CD8-positive, alpha-beta memory T cell (primary cell): ENCODE results near the gene CAP2. TPM values are rescaled to one million over a fixed set of nuclear protein-coding genes. Genes with fewer than 3 reads are reported as not detected.

ENCODE experiments used
- CTCF ChIA-PET: fragments of 350-600 bp; sonication (Branson Sonifier 250); formaldehyde crosslinking; loops from one replicate; lab custom pipeline; 2021; ENCODE audit warnings: antibody characterized with exemption; lab: Charles Lee
- POLR2A ChIA-PET: fragments of 350-600 bp; sonication (Branson Sonifier 250); formaldehyde crosslinking; loops from one replicate; lab custom pipeline; 2021; ENCODE audit warnings: antibody characterized with exemption; lab: Charles Lee
- DNase-seq, 5 donors: peaks; one replicate each; pipeline versions ENCODE4 v3.0.0 to v3.0.0-alpha.2; 2020 to 2022; ENCODE audit warnings: mixed read lengths in 1 of 5
- H3K27ac ChIP-seq: one replicate; pipeline ENCODE4 v1.7.0; 2013; ENCODE audit warnings: low read depth, mild to moderate bottlenecking, low read length, moderate library complexity
- H3K27me3 ChIP-seq: 2 replicates; pipeline ENCODE4 v1.7.0; 2013; ENCODE audit warnings: low read length, mild to moderate bottlenecking; ENCODE audit not compliant: insufficient read depth, poor library complexity, severe bottlenecking
- H3K36me3 ChIP-seq: 2 replicates; pipeline ENCODE4 v1.7.0; 2013; ENCODE audit warnings: mild to moderate bottlenecking, low read length, moderate library complexity; ENCODE audit not compliant: insufficient read depth
- H3K4me1 ChIP-seq: 2 replicates; pipeline ENCODE4 v1.7.0; 2013; ENCODE audit warnings: mild to moderate bottlenecking, low read length, moderate library complexity; ENCODE audit not compliant: insufficient read depth
- H3K4me3 ChIP-seq: 2 replicates; pipeline ENCODE4 v1.7.0; 2013; ENCODE audit warnings: mild to moderate bottlenecking, low read length
- H3K9me3 ChIP-seq: 2 replicates; pipeline ENCODE4 v1.7.0; 2013; ENCODE audit warnings: mild to moderate bottlenecking, low read length
- H3K27ac Mint-ChIP-seq, 8 donors: one replicate each; pipeline ENCODE4 v1.8.0; 2020 to 2021; ENCODE audit warnings: mixed read lengths in 8 of 8, mild to moderate bottlenecking in 6 of 8, inconsistent platforms in 3 of 8, moderate library complexity in 3 of 8
- H3K27me3 Mint-ChIP-seq, 2 donors: one replicate each; pipeline ENCODE4 v1.8.0; 2020 to 2021; ENCODE audit warnings: mixed read lengths in 2 of 2, mild to moderate bottlenecking in 1 of 2, moderate library complexity in 1 of 2
- H3K36me3 Mint-ChIP-seq, 3 donors: one replicate each; pipeline ENCODE4 v1.8.0; 2020 to 2021; ENCODE audit warnings: mixed read lengths in 3 of 3, inconsistent platforms in 1 of 3, mild to moderate bottlenecking in 1 of 3
- H3K4me1 Mint-ChIP-seq, 3 donors: one replicate each; pipeline ENCODE4 v1.8.0; 2020 to 2021; ENCODE audit warnings: mixed read lengths in 3 of 3, inconsistent platforms in 1 of 3, mild to moderate bottlenecking in 1 of 3
- H3K4me3 Mint-ChIP-seq, 7 donors: one replicate each; pipeline ENCODE4 v1.8.0; 2020 to 2021; ENCODE audit warnings: mixed read lengths in 7 of 7, mild to moderate bottlenecking in 6 of 7, moderate library complexity in 4 of 7, inconsistent platforms in 2 of 7
- H3K9me3 Mint-ChIP-seq, 5 donors: one replicate each; pipeline ENCODE4 v1.8.0; 2020 to 2022; ENCODE audit warnings: mixed read lengths in 5 of 5, mild to moderate bottlenecking in 3 of 5, moderate library complexity in 2 of 5, inconsistent platforms in 1 of 5
- polyA plus RNA-seq: library from polyadenylated mRNA; unstranded; fragments of 300-500 nt; fragmentation: Illumina TruSeq; gene quantifications from one replicate; pipeline ENCODE4 v1.2.3, GENCODE V29; 2021
- total RNA-seq, 2 experiments: library from RNA; stranded (reverse); gene quantifications; one replicate each; pipeline ENCODE4 v1.2.3, GENCODE V29; 2021

CAP2 gene
- total and polyA plus RNA-seq, 3 experiments from 2014 or later = 1.0 TPM; not detected in 2

DNA sequence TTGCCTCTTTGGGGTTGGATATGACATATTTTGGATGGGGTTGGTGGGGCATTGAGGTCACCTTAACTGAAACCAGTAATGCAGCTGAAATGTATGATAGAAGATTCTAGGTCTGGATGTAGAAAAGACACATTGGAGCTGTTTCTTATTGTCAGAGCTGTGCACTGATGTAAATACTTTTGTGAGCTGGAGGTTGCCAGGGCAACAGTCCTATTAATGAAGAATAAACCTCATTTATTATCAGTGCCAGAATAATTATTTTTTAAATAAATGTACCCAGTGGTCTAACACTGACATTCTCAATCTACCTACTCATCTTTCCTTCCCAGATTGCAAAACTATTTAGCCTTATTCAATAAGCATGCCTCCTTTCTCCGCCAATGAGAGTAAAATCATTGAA is 57.0 kb downstream of the CAP2 start:
- Mint-ChIP-seq H3K27ac (no peak overlapping the region), H3K4me1 (no peaks in the 10 kb centered on the region), H3K4me3 (no peak overlapping the region), H3K27me3 (peaks cover 2 to 20% of the 10 kb centered on the region in 2 donors), H3K9me3 (no peaks in the 10 kb centered on the region), H3K36me3 (no peaks in the 10 kb centered on the region)
- Histone ChIP-seq H3K9me3 (no peaks in the 10 kb centered on the region), H3K27me3 (no peaks in the 10 kb centered on the region), H3K4me3 (no peak overlapping the region), H3K27ac (no peak overlapping the region), H3K4me1 (no peaks in the 10 kb centered on the region), H3K36me3 (no peaks in the 10 kb centered on the region)
- no peak for DNase-seq
- ChIA-PET POLR2A (no interaction called here), CTCF (no interaction called here)

DNA sequence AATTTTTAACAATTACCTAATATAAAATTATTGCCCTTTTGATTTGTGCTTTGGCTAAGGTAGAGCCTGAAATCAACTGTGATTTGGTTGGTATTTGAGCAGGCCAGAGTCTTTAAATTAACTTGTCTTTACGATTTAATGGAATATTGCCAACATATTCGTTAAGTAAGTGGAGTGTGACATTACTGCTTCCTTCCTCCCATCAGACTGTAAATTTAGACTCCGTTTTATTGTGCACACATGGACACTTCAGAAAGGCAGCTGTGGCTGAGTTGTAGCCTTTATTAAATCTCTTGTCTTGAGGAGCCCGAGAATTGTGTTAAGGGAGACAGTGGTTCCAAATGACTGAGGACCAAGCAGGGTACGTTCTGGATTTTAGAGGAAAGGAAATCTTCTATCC is 57.4 kb downstream of the CAP2 start:
- CTCF ChIA-PET = no interaction called here
- no peak overlapping the region for H3K4me3 Mint-ChIP-seq
- POLR2A ChIA-PET = no interaction called here

DNA sequence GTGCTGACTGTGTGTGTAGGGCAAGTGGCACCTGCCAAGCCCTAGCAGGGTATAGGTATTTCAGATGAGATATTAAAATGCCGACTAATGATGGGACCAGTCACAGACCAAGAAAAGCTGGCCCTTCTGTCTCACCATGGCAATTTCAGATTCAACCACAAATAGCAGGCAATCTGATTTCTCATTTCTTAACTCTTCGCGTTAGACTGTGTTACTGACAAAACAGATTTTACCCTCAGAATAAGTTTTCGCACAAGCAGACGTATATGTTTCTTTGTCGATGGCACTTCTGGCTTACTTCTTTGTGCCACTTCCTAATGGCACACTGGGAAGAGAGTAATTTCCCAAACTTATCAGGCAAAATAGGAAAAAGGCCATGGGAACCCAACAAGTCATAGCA is 58.7 kb downstream of the CAP2 start:
- DNase-seq = no peak
- H3K4me1 Mint-ChIP-seq = no peaks in the 10 kb centered on the region
- peaks cover 9 to 29% of the 10 kb centered on the region in 2 donors for H3K27me3 Mint-ChIP-seq
- H3K9me3 Mint-ChIP-seq = no peaks in the 10 kb centered on the region
- Histone ChIP-seq H3K27ac (no peak overlapping the region), H3K9me3 (no peaks in the 10 kb centered on the region), H3K4me1 (no peaks in the 10 kb centered on the region), H3K27me3 (no peaks in the 10 kb centered on the region), H3K4me3 (no peak overlapping the region), H3K36me3 (no peaks in the 10 kb centered on the region)
- no peak overlapping the region for H3K27ac Mint-ChIP-seq
- CTCF ChIA-PET = no interaction called here
- POLR2A ChIA-PET = no interaction called here
- H3K36me3 Mint-ChIP-seq = no peaks in the 10 kb centered on the region
- H3K4me3 Mint-ChIP-seq = no peak overlapping the region

More for the DNA sequence above, 57.4 kb downstream of the CAP2 start:
- DNase-seq = no peak
- Histone ChIP-seq H3K36me3 (no peaks in the 10 kb centered on the region), H3K9me3 (no peaks in the 10 kb centered on the region), H3K4me1 (no peaks in the 10 kb centered on the region), H3K27ac (no peak overlapping the region), H3K27me3 (no peaks in the 10 kb centered on the region), H3K4me3 (no peak overlapping the region)
- H3K36me3 Mint-ChIP-seq = no peaks in the 10 kb centered on the region
- peaks cover 6 to 22% of the 10 kb centered on the region in 2 donors for H3K27me3 Mint-ChIP-seq
- no peaks in the 10 kb centered on the region for H3K4me1 Mint-ChIP-seq
- no peaks in the 10 kb centered on the region for H3K9me3 Mint-ChIP-seq
- H3K27ac Mint-ChIP-seq = no peak overlapping the region

DNA sequence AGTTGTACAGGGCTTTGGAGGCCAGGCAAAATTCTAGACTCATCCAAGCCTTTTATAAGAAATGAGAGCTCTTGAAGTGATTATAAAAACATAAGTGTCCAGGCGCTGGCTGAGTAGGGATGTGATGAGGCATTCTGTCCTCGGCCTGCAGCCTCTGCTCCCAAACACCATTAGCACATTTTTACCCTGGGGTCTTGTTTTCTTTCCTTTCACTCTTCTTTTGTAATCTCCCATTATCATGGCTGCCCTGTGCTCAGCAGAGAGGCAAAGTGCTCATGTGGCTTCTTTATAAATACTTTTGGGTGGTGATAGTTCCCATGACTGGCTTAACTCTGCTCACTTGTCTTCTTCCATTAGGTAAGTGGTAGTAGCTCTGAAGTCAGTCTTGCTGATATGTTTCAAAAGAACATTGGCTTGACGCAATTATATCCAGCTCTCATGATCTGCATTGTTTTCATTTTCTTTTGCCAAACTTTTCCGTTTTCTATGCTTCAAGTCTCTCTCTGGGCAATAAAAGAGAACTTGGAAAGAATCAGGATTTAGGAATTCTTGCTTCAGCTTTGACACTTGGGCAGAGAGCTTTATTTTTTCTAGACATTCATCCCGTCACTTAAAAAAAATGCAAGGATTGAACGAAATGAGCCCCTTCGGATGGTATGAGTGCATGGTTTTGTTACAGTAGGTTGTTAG is 61.1 kb downstream of the CAP2 start:
- Mint-ChIP-seq H3K36me3 (no peaks in the 10 kb centered on the region), H3K4me1 (no peaks in the 10 kb centered on the region), H3K27me3 (peaks cover 12 to 39% of the 10 kb centered on the region in 2 donors), H3K9me3 (no peaks in the 10 kb centered on the region), H3K27ac (no peak overlapping the region), H3K4me3 (no peak overlapping the region)
- Histone ChIP-seq H3K4me1 (no peaks in the 10 kb centered on the region), H3K27ac (no peak overlapping the region), H3K36me3 (no peaks in the 10 kb centered on the region), H3K4me3 (no peak overlapping the region), H3K9me3 (no peaks in the 10 kb centered on the region), H3K27me3 (no peaks in the 10 kb centered on the region)
- CTCF ChIA-PET = no interaction called here
- POLR2A ChIA-PET = no interaction called here
- no peak for DNase-seq

GRCh38 chr6:17455919-17456318 is 62.5 kb downstream of the CAP2 start:
- Mint-ChIP-seq H3K4me3 (no peak overlapping the region), H3K27ac (no peak overlapping the region), H3K4me1 (no peaks in the 10 kb centered on the region), H3K9me3 (no peaks in the 10 kb centered on the region), H3K36me3 (no peaks in the 10 kb centered on the region), H3K27me3 (peaks cover 12 to 36% of the 10 kb centered on the region in 2 donors)
- no peaks in the 10 kb centered on the region for H3K4me1 ChIP-seq
- ChIA-PET POLR2A (no interaction called here), CTCF (no interaction called here)
- H3K4me3 ChIP-seq = no peak overlapping the region
- H3K9me3 ChIP-seq = no peaks in the 10 kb centered on the region
- H3K36me3 ChIP-seq = no peaks in the 10 kb centered on the region
- no peak overlapping the region for H3K27ac ChIP-seq
- no peaks in the 10 kb centered on the region for H3K27me3 ChIP-seq
- DNase-seq = no peak

DNA sequence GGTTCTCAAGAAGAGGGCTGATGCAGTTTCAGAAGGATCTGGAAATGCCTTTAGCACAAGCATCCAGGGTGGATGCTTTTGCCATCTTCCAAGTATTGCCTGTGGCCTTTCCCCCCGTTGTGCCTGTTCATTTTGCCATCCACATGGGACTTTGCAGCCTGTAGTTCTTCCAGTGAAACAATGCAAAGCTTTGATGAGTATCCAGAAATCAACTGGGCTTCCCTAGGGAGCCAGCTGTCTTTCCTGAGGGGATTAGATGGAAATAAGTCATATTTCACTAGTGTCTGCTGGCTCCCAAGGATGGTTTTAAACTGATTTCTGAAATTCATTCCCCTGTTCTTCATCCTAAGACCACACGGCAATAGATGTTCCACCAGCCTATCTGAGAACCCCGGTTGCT is 63.3 kb downstream of the CAP2 start:
- H3K4me3 Mint-ChIP-seq = no peak overlapping the region
- H3K9me3 Mint-ChIP-seq = no peaks in the 10 kb centered on the region
- ChIA-PET CTCF (no interaction called here), POLR2A (no interaction called here)
- no peak for DNase-seq
- H3K27ac Mint-ChIP-seq = no peak overlapping the region
- H3K27me3 Mint-ChIP-seq = peaks cover 12 to 36% of the 10 kb centered on the region in 2 donors
- no peaks in the 10 kb centered on the region for H3K4me1 Mint-ChIP-seq
- Histone ChIP-seq H3K36me3 (no peaks in the 10 kb centered on the region), H3K27ac (no peak overlapping the region), H3K4me3 (no peak overlapping the region), H3K4me1 (no peaks in the 10 kb centered on the region), H3K27me3 (no peaks in the 10 kb centered on the region), H3K9me3 (no peaks in the 10 kb centered on the region)
- no peaks in the 10 kb centered on the region for H3K36me3 Mint-ChIP-seq

- CTCF ChIA-PET = no interaction called here
- peaks cover 12 to 36% of the 10 kb centered on the region in 2 donors for H3K27me3 Mint-ChIP-seq
- H3K9me3 Mint-ChIP-seq = no peaks in the 10 kb centered on the region
- POLR2A ChIA-PET = no interaction called here
- no peak overlapping the region for H3K27ac Mint-ChIP-seq
- no peak overlapping the region for H3K4me3 ChIP-seq
- H3K9me3 ChIP-seq = no peaks in the 10 kb centered on the region
- H3K4me1 ChIP-seq = no peaks in the 10 kb centered on the region
- no peaks in the 10 kb centered on the region for H3K4me1 Mint-ChIP-seq
- H3K4me3 Mint-ChIP-seq = no peak overlapping the region
- H3K27ac ChIP-seq = no peak overlapping the region
- no peaks in the 10 kb centered on the region for H3K36me3 Mint-ChIP-seq
- H3K36me3 ChIP-seq = no peaks in the 10 kb centered on the region
- H3K27me3 ChIP-seq = no peaks in the 10 kb centered on the region
- DNase-seq = no peak
Observed at GRCh38 chr6:17457405-17457804, 64.0 kb downstream of the CAP2 start.

GRCh38 chr6:17457956-17458355 is 64.6 kb downstream of the CAP2 start:
- POLR2A ChIA-PET = no interaction called here
- H3K4me1 Mint-ChIP-seq = no peaks in the 10 kb centered on the region
- Histone ChIP-seq H3K36me3 (no peaks in the 10 kb centered on the region), H3K4me3 (no peak overlapping the region), H3K4me1 (no peaks in the 10 kb centered on the region), H3K9me3 (no peaks in the 10 kb centered on the region), H3K27ac (no peak overlapping the region), H3K27me3 (no peaks in the 10 kb centered on the region)
- H3K9me3 Mint-ChIP-seq = no peaks in the 10 kb centered on the region
- no peak for DNase-seq
- peaks cover 12 to 34% of the 10 kb centered on the region in 2 donors for H3K27me3 Mint-ChIP-seq
- H3K4me3 Mint-ChIP-seq = no peak overlapping the region
- no peaks in the 10 kb centered on the region for H3K36me3 Mint-ChIP-seq
- CTCF ChIA-PET = no interaction called here
- no peak overlapping the region for H3K27ac Mint-ChIP-seq
